IPS-11a (cell line): ENCODE results near the gene TLNRD1.
"Not testable (repeated sequence)": the region's sequence is repeated elsewhere in the genome, so short reads cannot be mapped to it uniquely, and the experiment has no call there.

Experiments
- H3K4me3 ChIP-seq: one replicate; pipeline ENCODE4 v1.5.1; 2013; ENCODE audit warnings: low read depth, low read length, control low read depth

The TLNRD1 gene

GRCh38 chr15:81000624-81001151 is at the start of gene TLNRD1:
TSS of gene TLNRD1 (plus strand) at chr15:81000923. CDS start at chr15:81002272, 1,349 bp downstream.
- H3K4me3 ChIP-seq: peak within 1 kb of the TSS; percentile 74

GRCh38 chr15:80951941-80952340 is 48.8 kb upstream of the TLNRD1 start:
- H3K4me3 ChIP-seq: no peak overlapping the region

- no peak overlapping the region for H3K4me3 ChIP-seq
Measured at GRCh38 chr15:80953001-80953952, 47.4 kb upstream of the TLNRD1 start.

- no peak overlapping the region for H3K4me3 ChIP-seq
Measured at GRCh38 chr15:80953953-80954778, 46.6 kb upstream of the TLNRD1 start.

- H3K4me3 ChIP-seq: not testable (repeated sequence)
Measured at GRCh38 chr15:80955571-80956452, 44.9 kb upstream of the TLNRD1 start.

GRCh38 chr15:80957556-80957955 is 43.2 kb upstream of the TLNRD1 start:
- no peak overlapping the region for H3K4me3 ChIP-seq

- H3K4me3 ChIP-seq: no peak overlapping the region
Measured at GRCh38 chr15:80957976-80958375, 42.7 kb upstream of the TLNRD1 start.

- H3K4me3 ChIP-seq: no peak overlapping the region
Measured at GRCh38 chr15:80958818-80959495, 41.8 kb upstream of the TLNRD1 start.

- H3K4me3 ChIP-seq: not testable (repeated sequence)
Measured at GRCh38 chr15:80965454-80965853, 35.3 kb upstream of the TLNRD1 start.

- H3K4me3 ChIP-seq: no peak overlapping the region
Measured at GRCh38 chr15:80966431-80967197, 34.1 kb upstream of the TLNRD1 start.

- no peak overlapping the region for H3K4me3 ChIP-seq
Measured at GRCh38 chr15:80967451-80967850, 33.3 kb upstream of the TLNRD1 start.

GRCh38 chr15:80967991-80968510 is 32.7 kb upstream of the TLNRD1 start:
- no peak overlapping the region for H3K4me3 ChIP-seq

GRCh38 chr15:80969316-80969715 is 31.4 kb upstream of the TLNRD1 start:
- H3K4me3 ChIP-seq: no peak overlapping the region

GRCh38 chr15:80970018-80970657 is 30.6 kb upstream of the TLNRD1 start:
- no peak overlapping the region for H3K4me3 ChIP-seq

- no peak overlapping the region for H3K4me3 ChIP-seq
Measured at GRCh38 chr15:80970658-80971057, 30.1 kb upstream of the TLNRD1 start.

GRCh38 chr15:80971143-80971542 is 29.6 kb upstream of the TLNRD1 start:
- no peak overlapping the region for H3K4me3 ChIP-seq

- H3K4me3 ChIP-seq: no peak overlapping the region
Measured at GRCh38 chr15:80972276-80972675, 28.4 kb upstream of the TLNRD1 start.

- no peak overlapping the region for H3K4me3 ChIP-seq
Measured at GRCh38 chr15:80974914-80975313, 25.8 kb upstream of the TLNRD1 start.
